Measurements from ENCODE around the gene SNX18.

GRCh38 chr5:54471398-54471797 lies 46.2 kb upstream of the SNX18 start:
- TF ChIP-seq CTCF (tag by site-specific recombination; IDR thresholded peaks at IDR 0.05), result no peak
- no peak for TF ChIP-seq ZNF37A (tag by site-specific recombination; IDR thresholded peaks at IDR 0.05)
- TF ChIP-seq, protein P1, sequence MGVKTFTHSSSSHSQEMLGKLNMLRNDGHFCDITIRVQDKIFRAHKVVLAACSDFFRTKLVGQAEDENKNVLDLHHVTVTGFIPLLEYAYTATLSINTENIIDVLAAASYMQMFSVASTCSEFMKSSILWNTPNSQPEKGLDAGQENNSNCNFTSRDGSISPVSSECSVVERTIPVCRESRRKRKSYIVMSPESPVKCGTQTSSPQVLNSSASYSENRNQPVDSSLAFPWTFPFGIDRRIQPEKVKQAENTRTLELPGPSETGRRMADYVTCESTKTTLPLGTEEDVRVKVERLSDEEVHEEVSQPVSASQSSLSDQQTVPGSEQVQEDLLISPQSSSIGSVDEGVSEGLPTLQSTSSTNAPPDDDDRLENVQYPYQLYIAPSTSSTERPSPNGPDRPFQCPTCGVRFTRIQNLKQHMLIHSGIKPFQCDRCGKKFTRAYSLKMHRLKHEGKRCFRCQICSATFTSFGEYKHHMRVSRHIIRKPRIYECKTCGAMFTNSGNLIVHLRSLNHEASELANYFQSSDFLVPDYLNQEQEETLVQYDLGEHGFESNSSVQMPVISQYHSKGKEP (tag by site-specific recombination; IDR thresholded peaks at IDR 0.05), result no peak
- no peak for TF ChIP-seq ZNF214 (tag by site-specific recombination; IDR thresholded peaks at IDR 0.05; ENCODE audit: borderline replicate concordance)
- TF ChIP-seq ZNF266 (tag by site-specific recombination; IDR thresholded peaks at IDR 0.05; ENCODE audit: low read depth), result no peak
- TF ChIP-seq ZNF121 (tag by site-specific recombination; IDR thresholded peaks at IDR 0.05), result no peak
- no peak for TF ChIP-seq SETDB1 (IDR thresholded peaks at IDR 0.05; ENCODE audit: insufficient read length, low read length)
